ENCODE results near the gene MAP2K7. TPM values are rescaled to one million over a fixed set of nuclear protein-coding genes. Genes with fewer than 3 reads are reported as not detected.

Gene MAP2K7
- total RNA-seq, 4 donors from 2014 or later: 11.9 to 125 (median 20.9) TPM

GRCh38 chr19:7897292-7897691, 6.4 kb upstream of the MAP2K7 start:
- no peak overlapping the region for H3K4me3 ChIP-seq
- no peaks in the 10 kb centered on the region for H3K27me3 ChIP-seq
- 85 to 89% methylated on average over 3 to 11 of the region's 11 CpGs for WGBS, 2 donors (ENCODE audit: low coverage in 1 of 2)
- H3K4me1 ChIP-seq: peaks cover 0 to 6% (median 3%) of the 10 kb centered on the region in 4 donors
- no peak overlapping the region for H3K27ac ChIP-seq
- no peaks in the 10 kb centered on the region for H3K9me3 ChIP-seq
- in situ Hi-C loops (cut with MboI; ENCODE audit: low pct_ligation_motif_present in 1 of 4, low pct_unique_long_range_greater_than_20kb in 1 of 4, low sequenced_read_pairs in 3 of 4): no loop called here
- intact Hi-C loops (cut with DNase I; ENCODE audit: low total_unique reads): loop anchor here (5.0 kb wide), 1 partner anchor 1435 kb away; no protein-coding TSS in a partner anchor
- H3K36me3 ChIP-seq: no peaks in the 10 kb centered on the region
- no peak for TF ChIP-seq POLR2AphosphoS5 (IDR thresholded peaks at IDR 0.05)
- TF ChIP-seq, protein P1, sequence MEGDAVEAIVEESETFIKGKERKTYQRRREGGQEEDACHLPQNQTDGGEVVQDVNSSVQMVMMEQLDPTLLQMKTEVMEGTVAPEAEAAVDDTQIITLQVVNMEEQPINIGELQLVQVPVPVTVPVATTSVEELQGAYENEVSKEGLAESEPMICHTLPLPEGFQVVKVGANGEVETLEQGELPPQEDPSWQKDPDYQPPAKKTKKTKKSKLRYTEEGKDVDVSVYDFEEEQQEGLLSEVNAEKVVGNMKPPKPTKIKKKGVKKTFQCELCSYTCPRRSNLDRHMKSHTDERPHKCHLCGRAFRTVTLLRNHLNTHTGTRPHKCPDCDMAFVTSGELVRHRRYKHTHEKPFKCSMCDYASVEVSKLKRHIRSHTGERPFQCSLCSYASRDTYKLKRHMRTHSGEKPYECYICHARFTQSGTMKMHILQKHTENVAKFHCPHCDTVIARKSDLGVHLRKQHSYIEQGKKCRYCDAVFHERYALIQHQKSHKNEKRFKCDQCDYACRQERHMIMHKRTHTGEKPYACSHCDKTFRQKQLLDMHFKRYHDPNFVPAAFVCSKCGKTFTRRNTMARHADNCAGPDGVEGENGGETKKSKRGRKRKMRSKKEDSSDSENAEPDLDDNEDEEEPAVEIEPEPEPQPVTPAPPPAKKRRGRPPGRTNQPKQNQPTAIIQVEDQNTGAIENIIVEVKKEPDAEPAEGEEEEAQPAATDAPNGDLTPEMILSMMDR (IDR thresholded peaks at IDR 0.05): no peak
- TF ChIP-seq POLR2A (IDR thresholded peaks at IDR 0.05): no peak
- TF ChIP-seq EP300 (IDR thresholded peaks at IDR 0.05; ENCODE audit: low read depth): no peak
- no peak for DNase-seq

DNA sequence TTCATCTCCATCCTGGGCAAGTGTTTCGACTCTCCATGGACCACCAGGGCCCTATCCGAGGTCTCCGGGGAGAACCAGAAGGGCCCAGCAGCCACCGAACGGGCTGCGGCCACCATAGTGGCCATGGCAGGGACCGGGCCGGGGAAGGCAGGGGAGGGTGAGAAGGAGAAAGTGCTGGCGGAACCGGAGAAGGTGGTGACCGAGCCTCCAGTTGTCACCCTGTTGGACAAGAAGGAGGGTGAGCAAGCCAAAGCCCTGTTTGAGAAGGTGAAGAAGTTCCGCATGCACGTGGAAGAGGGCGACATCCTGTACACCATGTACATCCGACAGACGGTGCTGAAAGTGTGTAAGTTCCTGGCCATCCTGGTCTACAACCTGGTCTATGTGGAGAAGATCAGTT, 4.7 kb upstream of the MAP2K7 start:
- TF ChIP-seq POLR2AphosphoS5 (IDR thresholded peaks at IDR 0.05) (no peak), EP300 (IDR thresholded peaks at IDR 0.05; ENCODE audit: low read depth) (no peak), POLR2A (IDR thresholded peaks at IDR 0.05) (no peak)
- TF ChIP-seq, protein P1 (IDR thresholded peaks at IDR 0.05): no peak
- Histone ChIP-seq H3K27ac (no peak overlapping the region), H3K27me3 (no peaks in the 10 kb centered on the region), H3K4me1 (peaks cover 3 to 15% (median 12%) of the 10 kb centered on the region in 4 donors), H3K4me3 (no peak overlapping the region), H3K9me3 (no peaks in the 10 kb centered on the region), H3K36me3 (no peaks in the 10 kb centered on the region)
- peak; percentile 6 for DNase-seq
- 94% methylated on average over 16 of the region's 16 CpGs; no CpG with 5 or more reads in 1 of the 2 donors for WGBS, 2 donors (ENCODE audit: low coverage in 1 of 2)
- intact Hi-C loops (cut with DNase I; ENCODE audit: low total_unique reads): loop anchor here (5.0 kb wide), 1 partner anchor 1433 kb away; no protein-coding TSS in a partner anchor
- in situ Hi-C loops (cut with MboI; ENCODE audit: low pct_ligation_motif_present in 1 of 4, low pct_unique_long_range_greater_than_20kb in 1 of 4, low sequenced_read_pairs in 3 of 4): no loop called here

GRCh38 chr19:7899751-7900378, 3.8 kb upstream of the MAP2K7 start:
- 94% methylated on average over 21 of the region's 34 CpGs; no CpG with 5 or more reads in 1 of the 2 donors for WGBS, 2 donors (ENCODE audit: low coverage in 1 of 2)
- Histone ChIP-seq H3K36me3 (no peaks in the 10 kb centered on the region), H3K27me3 (no peaks in the 10 kb centered on the region), H3K9me3 (no peaks in the 10 kb centered on the region), H3K27ac (no peak overlapping the region), H3K4me1 (peaks cover 8 to 17% (median 17%) of the 10 kb centered on the region in 4 donors), H3K4me3 (no peak overlapping the region)
- intact Hi-C loops (cut with DNase I; ENCODE audit: low total_unique reads) (loop anchor here (5.0 kb wide), 1 partner anchor 1432 kb away; no protein-coding TSS in a partner anchor), in situ Hi-C loops (cut with MboI; ENCODE audit: low pct_ligation_motif_present in 1 of 4, low pct_unique_long_range_greater_than_20kb in 1 of 4, low sequenced_read_pairs in 3 of 4) (no loop called here)
- DNase-seq: peak; percentile 6
- TF ChIP-seq EP300 (IDR thresholded peaks at IDR 0.05; ENCODE audit: low read depth): no peak
- TF ChIP-seq, protein P1 (IDR thresholded peaks at IDR 0.05): no peak
- TF ChIP-seq POLR2A (IDR thresholded peaks at IDR 0.05): no peak
- no peak for TF ChIP-seq POLR2AphosphoS5 (IDR thresholded peaks at IDR 0.05)

- Histone ChIP-seq H3K27ac (no peak overlapping the region), H3K9me3 (no peaks in the 10 kb centered on the region), H3K4me1 (peaks cover 14 to 23% (median 20%) of the 10 kb centered on the region in 4 donors), H3K4me3 (no peak overlapping the region), H3K36me3 (no peaks in the 10 kb centered on the region), H3K27me3 (no peaks in the 10 kb centered on the region)
- 84% methylated on average over 21 of the region's 21 CpGs; no CpG with 5 or more reads in 1 of the 2 donors for WGBS, 2 donors (ENCODE audit: low coverage in 1 of 2)
- in situ Hi-C loops (cut with MboI; ENCODE audit: low pct_ligation_motif_present in 1 of 4, low pct_unique_long_range_greater_than_20kb in 1 of 4, low sequenced_read_pairs in 3 of 4) (no loop called here), intact Hi-C loops (cut with DNase I; ENCODE audit: low total_unique reads) (no loop called here)
- no peak for TF ChIP-seq EP300 (IDR thresholded peaks at IDR 0.05; ENCODE audit: low read depth)
- TF ChIP-seq, protein P1 (IDR thresholded peaks at IDR 0.05): no peak
- TF ChIP-seq POLR2A (IDR thresholded peaks at IDR 0.05): no peak
- no peak for TF ChIP-seq POLR2AphosphoS5 (IDR thresholded peaks at IDR 0.05)
- DNase-seq: no peak
These were observed 3.2 kb upstream of the MAP2K7 start for GRCh38 chr19:7900401-7900870.

Measured in transverse colon (tissue), 4 donors.